Common myeloid progenitor, CD34-positive (primary cell): Measurements from ENCODE around the gene DPP8.

Source experiments
- CTCF ChIA-PET: fragments of 350-600 bp; sonication (Branson Sonifier 250); formaldehyde crosslinking; loops from one replicate; lab custom pipeline; 2021; ENCODE audit warnings: antibody characterized with exemption; lab: Charles Lee
- POLR2A ChIA-PET: fragments of 350-600 bp; sonication (Branson Sonifier 250); formaldehyde crosslinking; loops from one replicate; lab custom pipeline; 2021; ENCODE audit warnings: antibody characterized with exemption; lab: Charles Lee
- DNase-seq, 3 donors: peaks; one replicate each; pipeline versions ENCODE4 v3.0.0 to v3.0.0-alpha.2; 2013
- H3K27ac ChIP-seq, 2 experiments: 1 replicate in 1 of 2; 2 replicates in 1 of 2; pipeline ENCODE4 v1.7.0; 2013; ENCODE audit warnings: inconsistent platforms in 2 of 2, low read length in 2 of 2, mild to moderate bottlenecking in 2 of 2, low read depth in 1 of 2, moderate library complexity in 1 of 2; ENCODE audit not compliant: severe bottlenecking in 2 of 2, insufficient read depth in 1 of 2, poor library complexity in 1 of 2
- H3K27me3 ChIP-seq, 5 experiments: replicated peaks in 2 of 5; 1 replicate in 3 of 5; 2 replicates in 2 of 5; pipeline versions ENCODE4 v1.6.1 to v1.7.0; 2013; ENCODE audit warnings: low read length in 4 of 5, mild to moderate bottlenecking in 2 of 5, moderate library complexity in 2 of 5, inconsistent platforms in 1 of 5; ENCODE audit not compliant: insufficient read depth in 5 of 5, control insufficient read depth in 4 of 5
- H3K36me3 ChIP-seq, 4 experiments: 1 replicate in 2 of 4; 2 replicates in 2 of 4; pipeline versions ENCODE4 v1.6.1 to v1.7.0; 2013; ENCODE audit warnings: low read length in 3 of 4, control low read depth in 1 of 4, mild to moderate bottlenecking in 1 of 4; ENCODE audit not compliant: control insufficient read depth in 4 of 4, insufficient read depth in 4 of 4
- H3K4me1 ChIP-seq, 4 experiments: 1 replicate in 3 of 4; 2 replicates in 1 of 4; pipeline versions ENCODE4 v1.6.1 to v1.7.1; 2013; ENCODE audit warnings: low read length in 3 of 4, mild to moderate bottlenecking in 3 of 4, control low read depth in 1 of 4, inconsistent platforms in 1 of 4, moderate library complexity in 1 of 4; ENCODE audit not compliant: control insufficient read depth in 4 of 4, insufficient read depth in 4 of 4; ENCODE audit errors: control extremely low read depth in 1 of 4
- H3K4me3 ChIP-seq, 7 experiments: 1 replicate in 4 of 7; 2 replicates in 3 of 7; pipeline versions ENCODE4 v1.5.1 to v1.7.0; 2013; ENCODE audit warnings: mild to moderate bottlenecking in 7 of 7, low read length in 6 of 7, moderate library complexity in 6 of 7, inconsistent platforms in 2 of 7, low read depth in 2 of 7, control low read depth in 1 of 7; ENCODE audit not compliant: insufficient read depth in 4 of 7, control insufficient read depth in 1 of 7; ENCODE audit errors: extremely low read depth in 1 of 7
- H3K9me3 ChIP-seq, 5 experiments: 1 replicate in 4 of 5; 2 replicates in 1 of 5; pipeline versions ENCODE4 v1.6.1 to v1.7.1; 2013; ENCODE audit warnings: low read length in 4 of 5, mild to moderate bottlenecking in 2 of 5, inconsistent platforms in 1 of 5, low read depth in 1 of 5, moderate library complexity in 1 of 5; ENCODE audit not compliant: control insufficient read depth in 4 of 5, insufficient read depth in 2 of 5; ENCODE audit errors: control extremely low read depth in 1 of 5
- WGBS: methylation state at CpG from one replicate; pipeline ENCODE4 v1.1.5; 2013; ENCODE audit not compliant: insufficient coverage; 5-methylcytosine and 5-hydroxymethylcytosine counted together

Gene DPP8

GRCh38 chr15:65512807-65513416 is 4.6 kb downstream of the DPP8 start:
- H3K36me3 ChIP-seq: peaks cover 7 to 53% (median 20%) of the 10 kb centered on the region in 4 experiments
- WGBS: 40% methylated on average over 2 of the region's 10 CpGs
- POLR2A ChIA-PET: no interaction called here
- H3K27me3 ChIP-seq: no peaks in the 10 kb centered on the region
- no peaks in the 10 kb centered on the region for H3K9me3 ChIP-seq
- H3K4me3 ChIP-seq: no peak overlapping the region
- peaks cover 9 to 17% (median 13%) of the 10 kb centered on the region in 4 experiments for H3K4me1 ChIP-seq
- peak; percentile 13 to 61 (median 27) for DNase-seq
- peak overlapping the region; percentile 27 to 49 for H3K27ac ChIP-seq
- CTCF ChIA-PET: interaction anchor here (0.5 to 1.9 kb wide), 7 partner anchors 14 to 1611 kb away, joined by 3 to 6 read pairs (median 3); partner anchors contain the start of gene HACD3

GRCh38 chr15:65512189-65512588 is 5.3 kb downstream of the DPP8 start:
- CTCF ChIA-PET: interaction anchor here (1.1 to 1.9 kb wide), 3 partner anchors 18 to 79 kb away, joined by 3 to 6 read pairs (median 4); partner anchors contain the start of gene HACD3
- peak overlapping the region in 1 of 2 experiments; percentile 49 for H3K27ac ChIP-seq

GRCh38 chr15:65509321-65509720 is 8.2 kb downstream of the DPP8 start:
- Histone ChIP-seq H3K36me3 (peaks cover 12 to 58% (median 31%) of the 10 kb centered on the region in 4 experiments), H3K27me3 (no peaks in the 10 kb centered on the region), H3K4me3 (no peak overlapping the region), H3K9me3 (no peaks in the 10 kb centered on the region), H3K4me1 (no peaks in the 10 kb centered on the region), H3K27ac (no peak overlapping the region)
- CTCF ChIA-PET: no interaction called here
- POLR2A ChIA-PET: no interaction called here
- no CpG with 5 or more reads among the region's 2 CpGs for WGBS
- DNase-seq: no peak

More at GRCh38 chr15:65512189-65512588, 5.3 kb downstream of the DPP8 start:
- WGBS: 98% methylated on average over 5 of the region's 5 CpGs
- H3K27me3 ChIP-seq: no peaks in the 10 kb centered on the region
- no peak for DNase-seq
- peaks cover 6 to 15% (median 11%) of the 10 kb centered on the region in 4 experiments for H3K4me1 ChIP-seq
- POLR2A ChIA-PET: no interaction called here
- H3K4me3 ChIP-seq: no peak overlapping the region
- H3K36me3 ChIP-seq: peaks cover 7 to 56% (median 22%) of the 10 kb centered on the region in 4 experiments
- H3K9me3 ChIP-seq: no peaks in the 10 kb centered on the region

- H3K9me3 ChIP-seq: no peaks in the 10 kb centered on the region
- POLR2A ChIA-PET: interaction anchor here (0.6 kb wide), 1 partner anchor 70 kb away, joined by 3 read pairs; no protein-coding TSS in a partner anchor
- H3K27me3 ChIP-seq: no peaks in the 10 kb centered on the region
- H3K27ac ChIP-seq: no peak overlapping the region
- WGBS: 100% methylated on average over 3 of the region's 4 CpGs
- H3K4me1 ChIP-seq: no peaks in the 10 kb centered on the region
- H3K4me3 ChIP-seq: no peak overlapping the region
- H3K36me3 ChIP-seq: peaks cover 13 to 62% (median 35%) of the 10 kb centered on the region in 4 experiments
- DNase-seq: no peak
- CTCF ChIA-PET: interaction anchor here (1.4 kb wide), 1 partner anchor 23 kb away, joined by 4 read pairs; no protein-coding TSS in a partner anchor
Measured at GRCh38 chr15:65494076-65494475, 23.4 kb downstream of the DPP8 start.

GRCh38 chr15:65484876-65485275 is 32.6 kb downstream of the DPP8 start:
- H3K36me3 ChIP-seq: peaks cover 10 to 62% (median 31%) of the 10 kb centered on the region in 4 experiments
- WGBS: 100% methylated on average over 1 of the region's 4 CpGs
- H3K9me3 ChIP-seq: no peaks in the 10 kb centered on the region
- no peaks in the 10 kb centered on the region for H3K4me1 ChIP-seq
- no peak for DNase-seq
- H3K4me3 ChIP-seq: no peak overlapping the region
- ChIA-PET CTCF (interaction anchor here (0.6 kb wide), 1 partner anchor 11 kb away, joined by 3 read pairs; no protein-coding TSS in a partner anchor), POLR2A (no interaction called here)
- H3K27me3 ChIP-seq: no peaks in the 10 kb centered on the region
- H3K27ac ChIP-seq: no peak overlapping the region

- peak in 1 of 3 donors; percentile 3 for DNase-seq
- Histone ChIP-seq H3K27ac (no peak overlapping the region), H3K27me3 (no peaks in the 10 kb centered on the region), H3K9me3 (no peaks in the 10 kb centered on the region), H3K36me3 (peaks cover 9 to 67% (median 42%) of the 10 kb centered on the region in 4 experiments), H3K4me1 (no peaks in the 10 kb centered on the region), H3K4me3 (no peak overlapping the region)
- WGBS: 93% methylated on average over 2 of the region's 5 CpGs
- CTCF ChIA-PET: no interaction called here
- POLR2A ChIA-PET: no interaction called here
Measured at GRCh38 chr15:65476903-65477302, 40.6 kb downstream of the DPP8 start.

GRCh38 chr15:65470866-65471265 is 46.6 kb downstream of the DPP8 start:
- ChIA-PET CTCF (no interaction called here), POLR2A (no interaction called here)
- no peak overlapping the region for H3K4me3 ChIP-seq
- no peak overlapping the region for H3K27ac ChIP-seq
- no peaks in the 10 kb centered on the region for H3K9me3 ChIP-seq
- no CpG with 5 or more reads among the region's 3 CpGs for WGBS
- no peak for DNase-seq
- H3K36me3 ChIP-seq: peaks cover 6 to 71% (median 43%) of the 10 kb centered on the region in 4 experiments
- no peaks in the 10 kb centered on the region for H3K27me3 ChIP-seq
- H3K4me1 ChIP-seq: no peaks in the 10 kb centered on the region
